Sigmoid colon (tissue), 4 donors: ENCODE results near the gene RAPGEF3.

Source experiments
- POLR2A ChIP-seq, 2 donors: fragments of 450-650 bp; IDR thresholded peaks; one replicate each; pipeline ENCODE4 v1.6.1; 2016; ENCODE audit warnings: antibody characterized with exemption in 2 of 2, mild to moderate bottlenecking in 2 of 2, moderate library complexity in 2 of 2
- POLR2AphosphoS5 ChIP-seq, 4 donors: sonication (generic); formaldehyde crosslinking; IDR thresholded peaks; one replicate each; pipeline ENCODE4 v1.6.1; 2017; ENCODE audit warnings: antibody characterized with exemption in 4 of 4
- TF ChIP-seq, protein P1 (sequence below), 4 experiments: fragments of 450-650 bp in 3 of 4; fragments of 200-600 bp in 1 of 4; IDR thresholded peaks; one replicate each; pipeline ENCODE4 v1.5.1; 2016 to 2019; ENCODE audit warnings: antibody characterized with exemption in 4 of 4, mild to moderate bottlenecking in 3 of 4, moderate library complexity in 2 of 4

DNA sequence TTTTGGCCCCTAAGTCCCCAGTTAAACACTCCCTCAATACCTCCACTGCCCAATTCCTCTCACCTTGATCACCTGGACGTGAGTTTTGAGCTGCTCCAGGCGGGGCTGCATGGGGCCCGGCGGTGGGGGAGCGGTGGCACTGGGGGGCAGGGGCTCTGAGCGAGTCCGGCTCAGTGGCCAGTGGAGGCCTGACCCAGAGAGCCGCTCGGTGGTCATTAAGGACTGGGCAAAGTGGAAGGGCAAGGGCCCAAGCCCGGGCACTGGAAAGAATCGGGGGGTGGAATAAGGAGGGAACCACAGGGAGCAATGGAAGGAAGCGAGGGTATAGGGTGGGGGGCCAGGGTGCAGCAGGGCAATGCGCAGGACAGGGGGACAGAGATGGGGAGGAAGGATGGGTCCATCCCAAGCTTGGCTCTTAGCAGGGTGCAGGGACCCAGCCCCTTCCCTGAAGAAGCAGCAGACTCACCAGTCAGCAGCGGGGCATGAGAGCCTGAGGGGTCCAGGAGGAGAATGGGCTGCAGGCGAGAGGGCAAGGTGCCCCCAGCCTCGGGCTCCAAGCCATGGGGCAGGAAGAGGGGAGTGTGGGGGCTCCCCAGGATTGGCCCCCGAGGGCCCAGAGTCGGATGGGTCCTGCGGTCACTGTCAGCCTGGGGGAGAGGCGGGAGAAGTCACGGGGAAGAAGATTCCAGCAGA, 36.6 kb upstream of the RAPGEF3 start:
- TF ChIP-seq, protein P1, sequence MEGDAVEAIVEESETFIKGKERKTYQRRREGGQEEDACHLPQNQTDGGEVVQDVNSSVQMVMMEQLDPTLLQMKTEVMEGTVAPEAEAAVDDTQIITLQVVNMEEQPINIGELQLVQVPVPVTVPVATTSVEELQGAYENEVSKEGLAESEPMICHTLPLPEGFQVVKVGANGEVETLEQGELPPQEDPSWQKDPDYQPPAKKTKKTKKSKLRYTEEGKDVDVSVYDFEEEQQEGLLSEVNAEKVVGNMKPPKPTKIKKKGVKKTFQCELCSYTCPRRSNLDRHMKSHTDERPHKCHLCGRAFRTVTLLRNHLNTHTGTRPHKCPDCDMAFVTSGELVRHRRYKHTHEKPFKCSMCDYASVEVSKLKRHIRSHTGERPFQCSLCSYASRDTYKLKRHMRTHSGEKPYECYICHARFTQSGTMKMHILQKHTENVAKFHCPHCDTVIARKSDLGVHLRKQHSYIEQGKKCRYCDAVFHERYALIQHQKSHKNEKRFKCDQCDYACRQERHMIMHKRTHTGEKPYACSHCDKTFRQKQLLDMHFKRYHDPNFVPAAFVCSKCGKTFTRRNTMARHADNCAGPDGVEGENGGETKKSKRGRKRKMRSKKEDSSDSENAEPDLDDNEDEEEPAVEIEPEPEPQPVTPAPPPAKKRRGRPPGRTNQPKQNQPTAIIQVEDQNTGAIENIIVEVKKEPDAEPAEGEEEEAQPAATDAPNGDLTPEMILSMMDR (IDR thresholded peaks at IDR 0.05) = no peak
- TF ChIP-seq POLR2AphosphoS5 (IDR thresholded peaks at IDR 0.05) (no peak), POLR2A (IDR thresholded peaks at IDR 0.05) (no peak)
